NB4 (cell line): ENCODE results near the gene SIX1.

Experiments
- DNase-seq: peaks from one replicate; pipeline ENCODE4 v3.0.0; 2010; ENCODE audit warnings: low read depth
- H3K4me3 ChIP-seq: one replicate; pipeline ENCODE4 v1.5.1; 2011; ENCODE audit warnings: mild to moderate bottlenecking, low read depth, low read length, moderate library complexity
- CTCF ChIP-seq: IDR thresholded peaks from one replicate; pipeline ENCODE4 v1.5.1; 2012; ENCODE audit warnings: low read depth, low read length
- MAX ChIP-seq: IDR thresholded peaks from 2 replicates; pipeline ENCODE4 v1.6.1; 2011; ENCODE audit warnings: low read depth, low read length
- MYC ChIP-seq: IDR thresholded peaks from 2 replicates; pipeline ENCODE4 v1.6.1; 2011; ENCODE audit warnings: low read depth, low read length
- POLR2A ChIP-seq: IDR thresholded peaks from 2 replicates; pipeline ENCODE4 v1.6.1; 2011; ENCODE audit warnings: mild to moderate bottlenecking; ENCODE audit not compliant: insufficient read length; ENCODE audit errors: extremely low read depth

Gene SIX1

GRCh38 chr14:60681271-60681670 is 32.0 kb upstream of the SIX1 start:
- H3K4me3 ChIP-seq: no peak overlapping the region
- DNase-seq: no peak
- TF ChIP-seq CTCF: no peak
- TF ChIP-seq MYC: no peak
- no peak for TF ChIP-seq POLR2A
- no peak for TF ChIP-seq MAX

- TF ChIP-seq MAX (no peak), POLR2A (no peak), CTCF (no peak), MYC (no peak)
- no peak overlapping the region for H3K4me3 ChIP-seq
- no peak for DNase-seq
Observed at GRCh38 chr14:60680511-60680910, 31.2 kb upstream of the SIX1 start.

GRCh38 chr14:60679566-60680258 is 30.4 kb upstream of the SIX1 start:
- TF ChIP-seq MAX (no peak), POLR2A (no peak), MYC (no peak), CTCF (no peak)
- no peak for DNase-seq

GRCh38 chr14:60677701-60678100 is 28.4 kb upstream of the SIX1 start:
- TF ChIP-seq MYC (no peak), CTCF (no peak), POLR2A (no peak), MAX (no peak)
- no peak for DNase-seq
- H3K4me3 ChIP-seq: no peak overlapping the region

More at GRCh38 chr14:60679566-60680258, 30.4 kb upstream of the SIX1 start:
- no peak overlapping the region for H3K4me3 ChIP-seq

GRCh38 chr14:60670989-60671388 is 21.7 kb upstream of the SIX1 start:
- DNase-seq: no peak
- H3K4me3 ChIP-seq: no peak overlapping the region
- no peak for TF ChIP-seq MAX
- no peak for TF ChIP-seq MYC
- no peak for TF ChIP-seq POLR2A
- TF ChIP-seq CTCF: no peak
